PC-3 (cell line): ENCODE measurements around the gene UACA.

Source experiments
- EZH2 ChIP-seq: fragments of 300-600 bp; sonication (generic); IDR thresholded peaks from one replicate; pipeline ENCODE4 v1.6.1; 2017; ENCODE audit warnings: antibody characterized with exemption, mild to moderate bottlenecking, low read length; ENCODE audit not compliant: unreplicated experiment
- TF ChIP-seq, protein P1 (sequence below): fragments of 300-600 bp; sonication (generic); conservative IDR thresholded peaks from 2 replicates; pipeline ENCODE4 v1.5.1; 2017; ENCODE audit warnings: antibody characterized with exemption, low read depth, mild to moderate bottlenecking, low read length

DNA sequence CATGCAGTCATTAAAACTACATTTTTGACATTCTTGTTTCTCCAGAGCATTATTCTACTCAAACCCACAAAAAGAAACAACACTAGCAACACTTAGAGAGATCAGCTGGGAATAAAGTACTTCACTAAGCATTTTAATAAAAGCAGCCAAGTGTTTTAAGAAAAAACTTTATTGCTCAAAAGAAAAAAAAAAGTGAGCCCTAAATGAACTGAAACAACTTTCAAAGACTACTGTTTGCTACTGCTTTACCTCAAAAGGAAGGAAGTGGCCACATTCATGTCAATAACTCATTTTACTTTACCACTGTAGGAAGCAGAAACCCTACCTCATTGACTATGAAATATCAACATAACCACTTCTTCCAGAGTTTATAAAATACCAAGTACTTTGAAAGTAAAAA is 91.3 kb downstream of the UACA start:
- no peak for TF ChIP-seq EZH2
- TF ChIP-seq, protein P1, sequence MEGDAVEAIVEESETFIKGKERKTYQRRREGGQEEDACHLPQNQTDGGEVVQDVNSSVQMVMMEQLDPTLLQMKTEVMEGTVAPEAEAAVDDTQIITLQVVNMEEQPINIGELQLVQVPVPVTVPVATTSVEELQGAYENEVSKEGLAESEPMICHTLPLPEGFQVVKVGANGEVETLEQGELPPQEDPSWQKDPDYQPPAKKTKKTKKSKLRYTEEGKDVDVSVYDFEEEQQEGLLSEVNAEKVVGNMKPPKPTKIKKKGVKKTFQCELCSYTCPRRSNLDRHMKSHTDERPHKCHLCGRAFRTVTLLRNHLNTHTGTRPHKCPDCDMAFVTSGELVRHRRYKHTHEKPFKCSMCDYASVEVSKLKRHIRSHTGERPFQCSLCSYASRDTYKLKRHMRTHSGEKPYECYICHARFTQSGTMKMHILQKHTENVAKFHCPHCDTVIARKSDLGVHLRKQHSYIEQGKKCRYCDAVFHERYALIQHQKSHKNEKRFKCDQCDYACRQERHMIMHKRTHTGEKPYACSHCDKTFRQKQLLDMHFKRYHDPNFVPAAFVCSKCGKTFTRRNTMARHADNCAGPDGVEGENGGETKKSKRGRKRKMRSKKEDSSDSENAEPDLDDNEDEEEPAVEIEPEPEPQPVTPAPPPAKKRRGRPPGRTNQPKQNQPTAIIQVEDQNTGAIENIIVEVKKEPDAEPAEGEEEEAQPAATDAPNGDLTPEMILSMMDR, result no peak
